ENCODE measurements around the gene DHCR7. TPM values are rescaled to one million over a fixed set of nuclear protein-coding genes. Genes with fewer than 3 reads are reported as not detected.

Gene DHCR7
- total RNA-seq, 1 donor from 2014 or later = 35.5 TPM

DNA sequence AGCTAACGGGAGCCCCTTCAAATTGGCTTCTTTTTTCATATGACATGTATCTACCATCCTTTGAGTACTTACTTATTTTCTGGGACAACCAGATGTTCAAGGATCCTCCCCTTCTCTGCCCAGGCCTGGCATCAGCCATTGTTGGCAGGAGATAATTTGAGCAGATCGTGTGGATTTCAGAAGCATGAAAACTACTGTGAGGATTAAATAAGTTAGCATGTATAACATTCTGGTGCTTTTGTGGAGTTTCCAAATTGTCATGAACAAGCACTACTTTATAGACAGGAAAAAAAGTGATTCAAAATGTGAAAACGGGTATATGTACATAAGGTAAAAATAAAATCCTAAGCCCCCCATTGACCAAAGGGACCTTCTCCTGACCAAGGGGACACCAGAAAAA is 2.7 kb upstream of the DHCR7 start:
- no peaks in the 10 kb centered on the region for H3K27me3 Mint-ChIP-seq
- ATAC-seq (ENCODE audit: low read depth) (no peak), DNase-seq (no peak)
- intact Hi-C loops (cut with micrococcal nuclease) = loop anchor here (5.0 kb wide), 1 partner anchor 199 kb away; the partner anchor contains the start of gene SHANK2
- CTCF ChIA-PET = no interaction called here
- POLR2A ChIA-PET = no interaction called here
- peak overlapping the region; percentile 89 for H3K27ac Mint-ChIP-seq
- TF ChIP-seq, protein P1, sequence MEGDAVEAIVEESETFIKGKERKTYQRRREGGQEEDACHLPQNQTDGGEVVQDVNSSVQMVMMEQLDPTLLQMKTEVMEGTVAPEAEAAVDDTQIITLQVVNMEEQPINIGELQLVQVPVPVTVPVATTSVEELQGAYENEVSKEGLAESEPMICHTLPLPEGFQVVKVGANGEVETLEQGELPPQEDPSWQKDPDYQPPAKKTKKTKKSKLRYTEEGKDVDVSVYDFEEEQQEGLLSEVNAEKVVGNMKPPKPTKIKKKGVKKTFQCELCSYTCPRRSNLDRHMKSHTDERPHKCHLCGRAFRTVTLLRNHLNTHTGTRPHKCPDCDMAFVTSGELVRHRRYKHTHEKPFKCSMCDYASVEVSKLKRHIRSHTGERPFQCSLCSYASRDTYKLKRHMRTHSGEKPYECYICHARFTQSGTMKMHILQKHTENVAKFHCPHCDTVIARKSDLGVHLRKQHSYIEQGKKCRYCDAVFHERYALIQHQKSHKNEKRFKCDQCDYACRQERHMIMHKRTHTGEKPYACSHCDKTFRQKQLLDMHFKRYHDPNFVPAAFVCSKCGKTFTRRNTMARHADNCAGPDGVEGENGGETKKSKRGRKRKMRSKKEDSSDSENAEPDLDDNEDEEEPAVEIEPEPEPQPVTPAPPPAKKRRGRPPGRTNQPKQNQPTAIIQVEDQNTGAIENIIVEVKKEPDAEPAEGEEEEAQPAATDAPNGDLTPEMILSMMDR (IDR thresholded peaks at IDR 0.05) = no peak
- peaks cover 3% of the 10 kb centered on the region for H3K9me3 Mint-ChIP-seq
- H3K36me3 Mint-ChIP-seq (ENCODE audit: low read depth) = peaks cover 32% of the 10 kb centered on the region
- peak overlapping the region; percentile 44 for H3K4me3 Mint-ChIP-seq
- H3K4me1 Mint-ChIP-seq = peaks cover 61% of the 10 kb centered on the region

DNA sequence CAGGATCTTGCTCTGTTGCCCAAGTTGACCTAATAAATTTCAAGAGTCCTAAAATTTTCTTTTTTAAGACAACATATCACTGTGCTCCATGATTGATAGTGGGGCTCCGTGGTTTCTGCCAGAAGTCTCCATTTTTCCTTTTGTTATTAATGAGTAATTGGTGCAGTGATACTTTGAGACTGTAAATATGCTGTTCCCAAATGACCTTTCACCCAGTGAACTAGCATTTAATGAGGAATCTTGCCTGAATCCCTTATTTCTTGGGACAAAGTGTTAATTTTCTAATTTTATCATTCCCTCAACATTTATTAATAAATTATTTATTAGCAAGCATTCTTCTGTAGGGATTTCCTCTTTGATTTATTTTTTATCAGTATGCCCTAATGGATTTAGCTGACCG is 2.3 kb upstream of the DHCR7 start:
- Mint-ChIP-seq H3K27ac (no peak overlapping the region), H3K9me3 (peaks cover 4% of the 10 kb centered on the region), H3K4me3 (peak overlapping the region; percentile 44), H3K36me3 (ENCODE audit: low read depth) (peaks cover 31% of the 10 kb centered on the region), H3K27me3 (no peaks in the 10 kb centered on the region), H3K4me1 (peaks cover 61% of the 10 kb centered on the region)
- no peak for ATAC-seq (ENCODE audit: low read depth)
- POLR2A ChIA-PET = no interaction called here
- CTCF ChIA-PET = no interaction called here
- intact Hi-C loops (cut with micrococcal nuclease) = loop anchor here (5.0 kb wide), 1 partner anchor 198 kb away; the partner anchor contains the start of gene SHANK2
- no peak for DNase-seq
- TF ChIP-seq, protein P1 (IDR thresholded peaks at IDR 0.05) = no peak

DNA sequence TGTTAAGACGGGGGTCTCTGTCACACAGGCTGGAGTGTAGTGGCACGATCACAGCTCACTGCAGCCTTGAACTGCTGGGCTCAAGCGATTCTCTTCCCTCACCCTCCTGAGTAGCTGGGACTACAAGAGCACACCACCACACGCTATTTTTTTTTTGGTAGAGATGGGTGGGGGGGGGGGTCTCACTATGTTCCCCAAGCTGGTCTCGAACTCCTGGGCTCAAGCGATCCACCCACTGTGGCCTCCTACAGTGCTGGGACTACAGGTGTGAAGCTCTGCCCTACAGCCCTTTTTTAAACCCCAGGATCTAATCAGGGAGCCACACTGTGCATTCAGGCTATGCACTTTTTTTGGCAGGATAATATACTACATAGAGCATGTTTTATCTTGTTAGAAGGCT is 1.4 kb upstream of the DHCR7 start:
- intact Hi-C loops (cut with micrococcal nuclease) = loop anchor here (2.0 to 10.0 kb wide), 3 partner anchors 1179 to 1775 kb away; partner anchors contain the start of genes FADD, LTO1 and PPFIA1
- ChIA-PET POLR2A (interaction anchor here (2.5 kb wide), 1 partner anchor 76 kb away, joined by 6 read pairs; no protein-coding TSS in a partner anchor), CTCF (interaction anchor here (0.6 to 0.8 kb wide), 2 partner anchors 76 to 124 kb away, joined by 3 to 4 read pairs; no protein-coding TSS in a partner anchor)
- Mint-ChIP-seq H3K36me3 (ENCODE audit: low read depth) (peaks cover 30% of the 10 kb centered on the region), H3K4me3 (peak overlapping the region; percentile 92), H3K27ac (peak overlapping the region; percentile 71), H3K9me3 (peaks cover 4% of the 10 kb centered on the region), H3K4me1 (peaks cover 57% of the 10 kb centered on the region), H3K27me3 (no peaks in the 10 kb centered on the region)
- TF ChIP-seq, protein P1 (IDR thresholded peaks at IDR 0.05) = no peak
- ATAC-seq (ENCODE audit: low read depth) = no peak
- DNase-seq = no peak

DNA sequence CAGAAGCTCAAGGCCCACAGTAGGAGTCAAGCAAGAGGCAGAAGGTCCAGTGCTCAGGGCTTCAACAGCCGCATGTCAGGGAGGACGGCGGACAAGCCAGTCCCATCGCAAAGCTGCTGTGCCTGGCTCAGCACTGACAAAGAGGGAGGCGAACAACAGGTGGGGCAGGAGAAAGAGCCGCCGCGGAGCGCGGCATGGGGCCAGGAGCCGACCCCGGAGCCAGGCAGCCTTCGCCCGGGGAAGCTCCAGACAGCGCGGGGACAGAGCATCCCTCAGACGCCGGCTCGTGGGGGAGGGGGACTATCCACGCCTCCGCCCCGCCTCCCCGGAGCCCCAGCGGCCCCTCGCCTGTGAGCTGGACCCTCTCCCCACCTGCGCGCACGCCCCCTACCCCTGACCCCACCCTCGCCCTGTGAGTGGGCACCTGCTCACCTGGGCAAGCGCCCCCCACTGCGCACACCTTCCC is 369 bp downstream of the DHCR7 start:
- TF ChIP-seq, protein P1 (IDR thresholded peaks at IDR 0.05) = no peak
- Mint-ChIP-seq H3K27ac (peak overlapping the region; percentile 20), H3K36me3 (ENCODE audit: low read depth) (peaks cover 41% of the 10 kb centered on the region), H3K9me3 (peaks cover 4% of the 10 kb centered on the region), H3K4me3 (peak overlapping the region; percentile 92), H3K4me1 (peaks cover 45% of the 10 kb centered on the region), H3K27me3 (no peaks in the 10 kb centered on the region)
- ATAC-seq (ENCODE audit: low read depth) (peak; percentile 19), DNase-seq (no peak)
- ChIA-PET POLR2A (interaction anchor here (0.6 to 2.5 kb wide), 3 partner anchors 8 to 1810 kb away, joined by 3 to 6 read pairs (median 3); no protein-coding TSS in a partner anchor), CTCF (no interaction called here)
- intact Hi-C loops (cut with micrococcal nuclease) = loop anchor here (2.0 to 10.0 kb wide), 3 partner anchors 1177 to 1773 kb away; partner anchors contain the start of genes FADD, LTO1 and PPFIA1

DNA sequence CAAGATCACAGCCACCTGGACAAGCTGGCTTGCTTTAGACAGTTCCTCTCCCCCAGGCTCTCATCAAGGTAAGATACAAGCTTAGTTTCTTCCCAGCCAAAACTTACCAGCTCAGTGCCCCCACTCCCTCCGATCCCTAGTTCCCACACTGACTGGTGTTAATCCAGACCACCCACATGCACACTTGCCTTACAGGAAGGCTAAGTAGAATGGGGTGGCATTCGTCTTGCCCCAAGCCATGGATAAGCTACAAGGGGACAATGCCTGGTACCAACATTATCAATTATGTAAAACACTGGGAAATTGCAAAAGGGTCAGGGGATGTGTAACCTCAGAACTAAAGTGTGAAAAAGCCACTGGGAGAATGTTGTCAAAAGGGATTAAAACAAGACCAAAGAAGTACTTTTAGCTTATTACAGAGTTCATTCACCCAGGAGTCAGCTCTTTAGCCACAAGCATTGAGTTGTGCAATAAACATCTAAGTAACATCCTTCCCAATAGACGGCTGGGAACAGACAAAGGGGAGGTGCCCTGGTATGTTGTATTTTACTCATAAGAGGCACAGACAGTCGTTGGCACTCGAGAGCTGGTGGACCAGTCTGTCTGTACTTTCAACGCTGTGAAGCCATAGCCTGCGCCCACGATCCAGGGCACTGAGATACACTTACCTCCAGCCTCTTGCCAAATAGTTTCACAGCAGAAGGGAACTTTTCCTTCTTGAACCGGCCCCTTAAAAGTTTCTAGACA is 1.1 kb downstream of the DHCR7 start:
- POLR2A ChIA-PET = interaction anchor here (0.6 to 2.5 kb wide), 3 partner anchors 7 to 1809 kb away, joined by 3 to 6 read pairs (median 3); no protein-coding TSS in a partner anchor
- Mint-ChIP-seq H3K4me1 (peaks cover 40% of the 10 kb centered on the region), H3K4me3 (peak overlapping the region; percentile 92), H3K9me3 (peaks cover 4% of the 10 kb centered on the region), H3K27me3 (no peaks in the 10 kb centered on the region), H3K27ac (peak overlapping the region; percentile 20), H3K36me3 (ENCODE audit: low read depth) (peaks cover 44% of the 10 kb centered on the region)
- DNase-seq (no peak), ATAC-seq (ENCODE audit: low read depth) (no peak)
- intact Hi-C loops (cut with micrococcal nuclease) = loop anchor here (10.0 kb wide), 1 partner anchor 1772 kb away; the partner anchor contains the start of gene LTO1
- TF ChIP-seq, protein P1 (IDR thresholded peaks at IDR 0.05) = no peak
- CTCF ChIA-PET = no interaction called here
